Heart left ventricle (tissue), 13 donors: ENCODE results near the gene BAIAP3.

Experiments
- POLR2A ChIP-seq, 2 donors: fragments of 450-650 bp; IDR thresholded peaks; one replicate each; pipeline ENCODE4 v1.6.1; 2017; ENCODE audit warnings: antibody characterized with exemption in 2 of 2, mild to moderate bottlenecking in 2 of 2, moderate library complexity in 2 of 2
- TF ChIP-seq, protein P1 (sequence below), 12 donors: fragments of 200-600 bp; sonication (generic) in 4 of 12; IDR thresholded peaks; one replicate each; pipeline versions ENCODE4 v1.5.0 to v1.8.0; 2018 to 2022; ENCODE audit warnings: antibody characterized with exemption in 12 of 12, mild to moderate bottlenecking in 5 of 12
- donor health status: ischemic (EF 13 %, LVEDD 7.1; RV severe dilation, severe dysfunction).
- donor health status: DM: no; HTN: yes; CAD: no.
- donor health status: DM: no; HTN: no; CAD: no.
- donor health status: ischemic (EF 25% LVEDD 6.9; RV normal size, moderate dysfunction).
- donor health status: ischemic (EF 25% LVEDD 5.7; RV mildly dilated, moderate dysfunction).
- donor health status: ischemic (EF 35%, LVEDD 5.7; RV mildly dilated, moderate dysfunction).
- donor health status: nonischemic (EF 11% LVEDD 7.7; RV severe dilation, severe dysfunction).
- donor health status: DM: yes; HTN: yes; CAD: no.
- donor health status: PGD.
- donor health status: ischemic (EF 29% LVEDD 5.4; RV normal size, mild dysfunction).
- donor health status: nonischemic (EF 23%, LVEDD 6.1; RV moderate dilation, normal function).

DNA sequence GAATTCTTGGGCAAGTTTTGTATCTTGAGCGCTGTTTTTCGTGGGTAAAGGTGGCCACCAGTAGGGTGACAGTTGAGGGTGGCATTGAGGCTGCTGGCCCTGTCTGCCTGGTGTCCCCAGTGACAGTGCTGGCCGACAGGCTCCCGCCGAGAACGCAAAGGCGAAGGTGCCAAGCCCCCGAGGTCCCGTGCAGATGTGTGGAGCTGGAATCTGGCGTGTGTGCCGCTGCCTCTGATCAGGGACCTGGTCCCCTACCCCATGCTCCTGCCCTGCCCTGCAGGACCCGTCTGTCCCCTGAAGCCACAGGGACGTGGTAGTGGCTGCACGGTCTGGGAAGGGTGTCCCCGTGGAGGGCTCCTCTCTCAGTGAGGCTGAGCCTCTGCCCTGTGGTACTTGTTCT lies 20.5 kb upstream of the BAIAP3 start:
- TF ChIP-seq, protein P1, sequence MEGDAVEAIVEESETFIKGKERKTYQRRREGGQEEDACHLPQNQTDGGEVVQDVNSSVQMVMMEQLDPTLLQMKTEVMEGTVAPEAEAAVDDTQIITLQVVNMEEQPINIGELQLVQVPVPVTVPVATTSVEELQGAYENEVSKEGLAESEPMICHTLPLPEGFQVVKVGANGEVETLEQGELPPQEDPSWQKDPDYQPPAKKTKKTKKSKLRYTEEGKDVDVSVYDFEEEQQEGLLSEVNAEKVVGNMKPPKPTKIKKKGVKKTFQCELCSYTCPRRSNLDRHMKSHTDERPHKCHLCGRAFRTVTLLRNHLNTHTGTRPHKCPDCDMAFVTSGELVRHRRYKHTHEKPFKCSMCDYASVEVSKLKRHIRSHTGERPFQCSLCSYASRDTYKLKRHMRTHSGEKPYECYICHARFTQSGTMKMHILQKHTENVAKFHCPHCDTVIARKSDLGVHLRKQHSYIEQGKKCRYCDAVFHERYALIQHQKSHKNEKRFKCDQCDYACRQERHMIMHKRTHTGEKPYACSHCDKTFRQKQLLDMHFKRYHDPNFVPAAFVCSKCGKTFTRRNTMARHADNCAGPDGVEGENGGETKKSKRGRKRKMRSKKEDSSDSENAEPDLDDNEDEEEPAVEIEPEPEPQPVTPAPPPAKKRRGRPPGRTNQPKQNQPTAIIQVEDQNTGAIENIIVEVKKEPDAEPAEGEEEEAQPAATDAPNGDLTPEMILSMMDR (IDR thresholded peaks at IDR 0.05): no peak
- TF ChIP-seq POLR2A (IDR thresholded peaks at IDR 0.05): no peak
